ENCODE data around the gene TAF1C. TPM values are rescaled to one million over a fixed set of nuclear protein-coding genes. Genes with fewer than 3 reads are reported as not detected.

The TAF1C gene
- total RNA-seq, 4 donors from 2014 or later: 24.4 to 73.9 (median 33.3) TPM

GRCh38 chr16:84144209-84144858 lies 42.5 kb downstream of the TAF1C start:
- TF ChIP-seq, protein P1, sequence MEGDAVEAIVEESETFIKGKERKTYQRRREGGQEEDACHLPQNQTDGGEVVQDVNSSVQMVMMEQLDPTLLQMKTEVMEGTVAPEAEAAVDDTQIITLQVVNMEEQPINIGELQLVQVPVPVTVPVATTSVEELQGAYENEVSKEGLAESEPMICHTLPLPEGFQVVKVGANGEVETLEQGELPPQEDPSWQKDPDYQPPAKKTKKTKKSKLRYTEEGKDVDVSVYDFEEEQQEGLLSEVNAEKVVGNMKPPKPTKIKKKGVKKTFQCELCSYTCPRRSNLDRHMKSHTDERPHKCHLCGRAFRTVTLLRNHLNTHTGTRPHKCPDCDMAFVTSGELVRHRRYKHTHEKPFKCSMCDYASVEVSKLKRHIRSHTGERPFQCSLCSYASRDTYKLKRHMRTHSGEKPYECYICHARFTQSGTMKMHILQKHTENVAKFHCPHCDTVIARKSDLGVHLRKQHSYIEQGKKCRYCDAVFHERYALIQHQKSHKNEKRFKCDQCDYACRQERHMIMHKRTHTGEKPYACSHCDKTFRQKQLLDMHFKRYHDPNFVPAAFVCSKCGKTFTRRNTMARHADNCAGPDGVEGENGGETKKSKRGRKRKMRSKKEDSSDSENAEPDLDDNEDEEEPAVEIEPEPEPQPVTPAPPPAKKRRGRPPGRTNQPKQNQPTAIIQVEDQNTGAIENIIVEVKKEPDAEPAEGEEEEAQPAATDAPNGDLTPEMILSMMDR (IDR thresholded peaks at IDR 0.05): no peak
- DNase-seq (ENCODE audit: low spot score) (no peak), ATAC-seq (ENCODE audit: low FRiP score) (peak; percentile 53)

DNA sequence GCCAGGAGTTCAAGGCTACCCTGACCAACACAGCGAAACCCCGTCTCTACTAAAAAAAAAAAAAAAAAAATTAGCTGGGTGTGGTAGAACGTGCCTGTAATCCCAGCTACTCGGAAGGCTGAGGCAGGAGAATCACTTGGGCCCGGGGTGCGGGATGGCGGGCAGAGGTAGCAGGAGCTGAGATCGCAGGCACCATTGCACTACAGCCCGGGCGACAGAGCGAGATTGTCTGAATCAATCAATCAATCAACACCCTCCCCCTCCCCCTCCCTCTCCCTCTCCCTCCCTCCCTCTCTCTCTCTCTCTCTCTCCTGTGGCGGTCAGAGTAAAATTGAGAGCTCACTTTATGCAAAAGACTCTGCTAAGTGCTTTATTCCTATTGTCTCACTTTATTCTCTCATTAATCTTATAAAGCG lies 43.1 kb downstream of the TAF1C start:
- TF ChIP-seq, protein P1 (IDR thresholded peaks at IDR 0.05): no peak
- ATAC-seq (ENCODE audit: low FRiP score) (no peak), DNase-seq (ENCODE audit: low spot score) (no peak)

GRCh38 chr16:84143081-84143480 lies 43.8 kb downstream of the TAF1C start:
- TF ChIP-seq, protein P1 (IDR thresholded peaks at IDR 0.05): no peak
- no peak for DNase-seq (ENCODE audit: low spot score)
- ATAC-seq (ENCODE audit: low FRiP score): no peak

- ATAC-seq (ENCODE audit: low FRiP score) (no peak), DNase-seq (ENCODE audit: low spot score) (no peak)
- TF ChIP-seq, protein P1 (IDR thresholded peaks at IDR 0.05): no peak
Measured at GRCh38 chr16:84141143-84141670, 45.6 kb downstream of the TAF1C start.

- no peak for ATAC-seq (ENCODE audit: low FRiP score)
- no peak for DNase-seq (ENCODE audit: low spot score)
- TF ChIP-seq, protein P1 (IDR thresholded peaks at IDR 0.05): no peak
Measured at GRCh38 chr16:84139628-84140258, 47.1 kb downstream of the TAF1C start.

GRCh38 chr16:84138824-84139627 lies 47.8 kb downstream of the TAF1C start:
- no peak for DNase-seq (ENCODE audit: low spot score)
- no peak for ATAC-seq (ENCODE audit: low FRiP score)
- TF ChIP-seq, protein P1 (IDR thresholded peaks at IDR 0.05): no peak
